Activated B cell treated with CpG ODN at 0.5 μM for 24 hours (primary cell): Measurements from ENCODE around the gene USP47. TPM values are rescaled to one million over a fixed set of nuclear protein-coding genes. Genes with fewer than 3 reads are reported as not detected.

Experiments
- ATAC-seq: fragments of 200-7000 bp; cut with Tn5 transposase; one replicate; pipeline ENCODE4 v1.10.0; 2021; ENCODE audit warnings: low read depth, mild to moderate bottlenecking, moderate library complexity
- CTCF ChIA-PET: fragments of 350-600 bp; sonication (Branson Sonifier 250); formaldehyde crosslinking; loops from one replicate; lab custom pipeline; 2021; ENCODE audit warnings: antibody characterized with exemption; lab: Charles Lee
- POLR2A ChIA-PET: fragments of 350-600 bp; sonication (Branson Sonifier 250); formaldehyde crosslinking; loops from one replicate; lab custom pipeline; 2021; ENCODE audit warnings: antibody characterized with exemption; lab: Charles Lee
- DNase-seq: peaks from one replicate; pipeline ENCODE4 v3.0.0; 2022
- H3K27ac Mint-ChIP-seq: one replicate; pipeline ENCODE4 v1.8.0; 2020; ENCODE audit warnings: mixed read lengths
- H3K27me3 Mint-ChIP-seq: one replicate; pipeline ENCODE4 v1.8.0; 2021; ENCODE audit warnings: mixed read lengths
- H3K36me3 Mint-ChIP-seq: one replicate; pipeline ENCODE4 v1.8.0; 2021; ENCODE audit warnings: low read depth, mixed read lengths
- H3K4me1 Mint-ChIP-seq: one replicate; pipeline ENCODE4 v1.8.0; 2021; ENCODE audit warnings: mixed read lengths
- H3K4me3 Mint-ChIP-seq: one replicate; pipeline ENCODE4 v1.8.0; 2020; ENCODE audit warnings: mild to moderate bottlenecking, mixed read lengths
- H3K9me3 Mint-ChIP-seq: one replicate; pipeline ENCODE4 v1.8.0; 2020; ENCODE audit warnings: mixed read lengths
- intact Hi-C: fragments of 100-400 bp; cut with micrococcal nuclease; formaldehyde crosslinking; loops from one replicate; pipeline ENCODE4 v1.15.1; 2024
- total RNA-seq: library from RNA; stranded (reverse); gene quantifications from 2 replicates; pipeline ENCODE4 v1.2.3, GENCODE V29; 2022
- TF ChIP-seq, protein P1 (sequence below): fragments of 200-600 bp; IDR thresholded peaks from one replicate; pipeline ENCODE4 v1.8.0; 2022; ENCODE audit warnings: antibody characterized with exemption, mild to moderate bottlenecking

USP47 gene
- total RNA-seq, 1 donor from 2014 or later: 48.5 TPM

DNA sequence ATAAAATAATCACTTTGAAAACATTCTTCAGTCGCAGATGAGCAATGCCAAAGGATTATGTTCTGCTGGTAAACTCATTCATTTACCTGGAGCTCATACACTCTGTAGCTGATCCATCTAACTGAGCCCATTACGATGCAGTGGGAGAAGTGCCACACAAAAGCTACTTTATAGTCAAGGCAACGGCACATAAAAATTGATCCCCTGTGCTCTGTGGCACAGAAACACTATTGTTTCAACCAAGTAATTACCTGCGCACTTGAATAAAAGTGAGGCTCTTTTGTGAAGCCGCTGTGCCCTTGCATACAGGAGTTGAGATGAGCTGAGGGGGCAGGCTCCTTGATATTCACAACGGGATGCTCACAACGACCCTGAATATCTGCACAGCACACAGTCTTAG lies 159.4 kb downstream of the USP47 start:
- no peak overlapping the region for H3K27ac Mint-ChIP-seq
- no peak overlapping the region for H3K4me3 Mint-ChIP-seq
- no peaks in the 10 kb centered on the region for H3K36me3 Mint-ChIP-seq
- intact Hi-C loops: no loop called here
- POLR2A ChIA-PET: no interaction called here
- peaks cover 6% of the 10 kb centered on the region for H3K4me1 Mint-ChIP-seq
- CTCF ChIA-PET: no interaction called here
- H3K27me3 Mint-ChIP-seq: peaks cover 14% of the 10 kb centered on the region
- TF ChIP-seq, protein P1, sequence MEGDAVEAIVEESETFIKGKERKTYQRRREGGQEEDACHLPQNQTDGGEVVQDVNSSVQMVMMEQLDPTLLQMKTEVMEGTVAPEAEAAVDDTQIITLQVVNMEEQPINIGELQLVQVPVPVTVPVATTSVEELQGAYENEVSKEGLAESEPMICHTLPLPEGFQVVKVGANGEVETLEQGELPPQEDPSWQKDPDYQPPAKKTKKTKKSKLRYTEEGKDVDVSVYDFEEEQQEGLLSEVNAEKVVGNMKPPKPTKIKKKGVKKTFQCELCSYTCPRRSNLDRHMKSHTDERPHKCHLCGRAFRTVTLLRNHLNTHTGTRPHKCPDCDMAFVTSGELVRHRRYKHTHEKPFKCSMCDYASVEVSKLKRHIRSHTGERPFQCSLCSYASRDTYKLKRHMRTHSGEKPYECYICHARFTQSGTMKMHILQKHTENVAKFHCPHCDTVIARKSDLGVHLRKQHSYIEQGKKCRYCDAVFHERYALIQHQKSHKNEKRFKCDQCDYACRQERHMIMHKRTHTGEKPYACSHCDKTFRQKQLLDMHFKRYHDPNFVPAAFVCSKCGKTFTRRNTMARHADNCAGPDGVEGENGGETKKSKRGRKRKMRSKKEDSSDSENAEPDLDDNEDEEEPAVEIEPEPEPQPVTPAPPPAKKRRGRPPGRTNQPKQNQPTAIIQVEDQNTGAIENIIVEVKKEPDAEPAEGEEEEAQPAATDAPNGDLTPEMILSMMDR: no peak
- ATAC-seq (no peak), DNase-seq (no peak)
- no peaks in the 10 kb centered on the region for H3K9me3 Mint-ChIP-seq

- ATAC-seq (no peak), DNase-seq (no peak)
- ChIA-PET POLR2A (no interaction called here), CTCF (no interaction called here)
- TF ChIP-seq, protein P1: no peak
- H3K27me3 Mint-ChIP-seq: peaks cover 29% of the 10 kb centered on the region
- H3K4me1 Mint-ChIP-seq: peaks cover 5% of the 10 kb centered on the region
- intact Hi-C loops: no loop called here
- H3K9me3 Mint-ChIP-seq: no peaks in the 10 kb centered on the region
- no peaks in the 10 kb centered on the region for H3K36me3 Mint-ChIP-seq
- H3K27ac Mint-ChIP-seq: no peak overlapping the region
- H3K4me3 Mint-ChIP-seq: no peak overlapping the region
Measured at GRCh38 chr11:12003336-12003735, 161.6 kb downstream of the USP47 start.

DNA sequence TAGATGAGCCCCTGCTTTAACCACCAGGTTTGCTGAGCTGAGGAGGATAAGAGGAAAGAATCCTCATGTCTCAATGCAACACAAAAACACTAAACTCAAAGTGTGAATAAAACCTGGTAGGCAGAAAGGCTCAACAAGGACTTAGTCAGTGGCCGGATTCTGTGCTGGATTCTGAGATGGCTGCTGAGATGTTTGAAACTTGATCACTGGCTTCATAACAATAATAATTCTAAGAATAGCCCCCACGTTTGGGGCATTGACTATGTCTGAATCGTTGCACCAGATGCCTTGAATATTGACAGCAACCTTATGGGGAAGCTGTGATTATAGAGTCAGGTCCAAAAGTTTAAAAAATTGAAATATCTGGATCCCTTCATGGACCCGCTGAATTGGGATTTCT lies 162.0 kb downstream of the USP47 start:
- no peak for DNase-seq
- Mint-ChIP-seq H3K9me3 (no peaks in the 10 kb centered on the region), H3K36me3 (no peaks in the 10 kb centered on the region), H3K4me3 (no peak overlapping the region), H3K4me1 (peaks cover 2% of the 10 kb centered on the region), H3K27ac (no peak overlapping the region), H3K27me3 (peaks cover 31% of the 10 kb centered on the region)
- intact Hi-C loops: no loop called here
- TF ChIP-seq, protein P1: no peak
- no peak for ATAC-seq
- CTCF ChIA-PET: no interaction called here
- POLR2A ChIA-PET: no interaction called here

- intact Hi-C loops: no loop called here
- ChIA-PET CTCF (no interaction called here), POLR2A (no interaction called here)
- DNase-seq (no peak), ATAC-seq (no peak)
- H3K9me3 Mint-ChIP-seq: no peaks in the 10 kb centered on the region
- no peak overlapping the region for H3K4me3 Mint-ChIP-seq
- peaks cover 39% of the 10 kb centered on the region for H3K27me3 Mint-ChIP-seq
- peaks cover 6% of the 10 kb centered on the region for H3K4me1 Mint-ChIP-seq
- TF ChIP-seq, protein P1: no peak
- H3K36me3 Mint-ChIP-seq: no peaks in the 10 kb centered on the region
- H3K27ac Mint-ChIP-seq: no peak overlapping the region
Measured at GRCh38 chr11:12005061-12005460, 163.3 kb downstream of the USP47 start.

- H3K9me3 Mint-ChIP-seq: no peaks in the 10 kb centered on the region
- ATAC-seq: no peak
- H3K27me3 Mint-ChIP-seq: peaks cover 43% of the 10 kb centered on the region
- H3K4me1 Mint-ChIP-seq: peaks cover 6% of the 10 kb centered on the region
- CTCF ChIA-PET: no interaction called here
- intact Hi-C loops: no loop called here
- H3K36me3 Mint-ChIP-seq: no peaks in the 10 kb centered on the region
- DNase-seq: no peak
- H3K27ac Mint-ChIP-seq: no peak overlapping the region
- no peak overlapping the region for H3K4me3 Mint-ChIP-seq
- TF ChIP-seq, protein P1: no peak
- POLR2A ChIA-PET: no interaction called here
Measured at GRCh38 chr11:12005476-12005875, 163.7 kb downstream of the USP47 start.
